ENCODE results near the gene CUL7.
"Not testable (repeated sequence)": the region's sequence is repeated elsewhere in the genome, so short reads cannot be mapped to it uniquely, and the experiment has no call there.

The CUL7 gene

DNA sequence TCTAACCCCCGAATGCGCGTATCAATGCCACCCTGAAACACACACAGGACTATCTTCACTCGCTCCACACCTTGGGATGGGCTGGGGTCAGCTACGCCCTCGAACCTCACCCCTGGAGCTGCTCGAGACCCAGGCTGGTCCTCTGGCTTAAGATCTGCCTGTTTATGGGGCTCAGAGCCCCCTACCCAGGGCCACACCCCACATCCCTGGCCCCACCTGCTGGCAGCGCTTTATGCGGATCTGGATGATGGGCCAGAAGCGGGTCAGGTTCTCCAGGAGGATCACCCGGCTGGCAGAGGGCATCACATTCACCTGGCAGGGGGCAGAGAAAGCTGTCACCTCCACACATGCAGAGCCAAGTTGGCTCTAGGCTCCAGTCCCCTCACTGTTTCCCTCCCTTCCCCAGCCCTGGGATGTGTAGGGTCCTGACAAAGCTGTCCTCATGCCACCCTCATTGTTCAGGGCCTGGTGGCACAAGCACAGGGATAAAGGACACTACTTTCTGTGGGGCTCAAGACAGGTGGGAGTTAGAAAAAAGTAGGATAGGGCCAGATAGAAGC is 8.2 kb downstream of the CUL7 start:
- no peak for DNase-seq (ENCODE audit: low read depth in 2 of 2)

DNA sequence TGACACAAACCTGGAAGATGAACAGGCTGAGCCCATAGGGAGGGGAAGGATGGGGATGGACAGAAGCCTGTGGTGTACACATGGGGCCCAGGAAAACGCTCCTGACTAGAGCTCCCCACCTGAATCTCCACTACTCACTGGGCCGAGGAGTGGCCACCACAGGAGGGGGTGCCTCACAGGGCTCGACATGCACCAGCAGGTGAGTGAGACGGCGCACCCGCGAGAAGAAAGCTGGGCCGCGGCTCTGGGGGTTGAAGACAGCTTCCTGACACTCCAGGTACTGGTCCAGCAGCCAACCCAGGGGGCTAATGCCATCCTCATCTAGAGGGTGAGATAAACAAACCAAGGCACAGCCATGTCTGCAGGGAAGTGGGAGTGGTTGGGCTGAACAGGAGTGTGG is 10.3 kb downstream of the CUL7 start:
- DNase-seq (ENCODE audit: low read depth in 2 of 2): no peak

DNA sequence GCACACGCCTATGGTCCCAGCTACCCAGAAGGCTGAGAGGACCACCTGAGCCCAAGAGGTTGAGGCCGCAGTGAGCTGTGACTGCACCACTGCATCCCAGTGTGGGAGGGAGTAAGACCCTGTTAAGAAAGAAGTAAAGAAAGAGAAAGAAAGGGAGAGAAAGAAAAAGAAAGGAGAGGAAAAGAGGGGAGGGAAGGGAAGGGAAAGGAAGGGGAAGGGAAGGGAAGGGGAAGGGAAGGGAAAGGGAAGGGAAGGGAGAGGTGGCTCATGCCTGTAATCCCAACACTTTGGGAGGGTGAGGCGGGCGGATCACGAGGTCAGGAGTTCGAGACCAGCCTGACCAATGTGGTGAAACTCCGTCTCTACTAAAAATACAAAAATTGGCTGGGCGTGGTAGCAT is 12.2 kb downstream of the CUL7 start:
- not testable (repeated sequence) for DNase-seq (ENCODE audit: low read depth in 2 of 2)

DNA sequence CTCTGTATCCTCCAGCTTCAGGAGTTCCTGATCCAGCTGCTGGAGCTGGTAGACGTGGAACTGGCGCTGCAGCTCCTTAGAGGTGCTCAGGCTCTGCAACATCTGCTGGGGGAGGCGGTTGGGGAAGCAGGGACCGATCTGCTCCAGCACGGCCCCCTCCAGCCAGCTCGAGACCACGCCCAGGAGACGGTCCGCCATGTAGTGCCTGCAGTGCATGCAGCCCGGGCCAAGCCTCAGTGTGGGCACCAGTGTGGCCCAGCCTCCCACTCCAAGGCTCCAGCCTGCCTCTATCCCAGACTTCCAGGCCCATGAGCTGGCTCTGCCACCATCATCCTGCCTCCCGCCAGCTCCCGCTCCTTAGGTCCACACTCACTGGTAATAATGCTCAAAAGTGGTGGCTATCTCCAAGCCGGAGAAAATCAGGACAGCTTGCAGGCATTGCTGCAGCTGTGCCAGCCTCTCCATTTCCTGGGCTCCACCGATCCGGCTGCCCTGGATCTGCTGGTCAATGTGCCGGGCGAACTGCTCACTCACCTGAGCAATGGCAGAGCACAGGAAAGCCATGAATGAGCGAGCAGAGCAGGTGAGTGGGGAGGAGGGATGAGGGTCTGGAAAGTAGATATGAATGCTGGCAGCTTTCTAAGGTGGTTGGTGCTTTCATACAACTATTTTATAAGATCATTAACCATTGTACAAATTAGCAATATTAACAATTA is 13.0 kb downstream of the CUL7 start:
- DNase-seq (ENCODE audit: low read depth in 2 of 2): no peak

DNA sequence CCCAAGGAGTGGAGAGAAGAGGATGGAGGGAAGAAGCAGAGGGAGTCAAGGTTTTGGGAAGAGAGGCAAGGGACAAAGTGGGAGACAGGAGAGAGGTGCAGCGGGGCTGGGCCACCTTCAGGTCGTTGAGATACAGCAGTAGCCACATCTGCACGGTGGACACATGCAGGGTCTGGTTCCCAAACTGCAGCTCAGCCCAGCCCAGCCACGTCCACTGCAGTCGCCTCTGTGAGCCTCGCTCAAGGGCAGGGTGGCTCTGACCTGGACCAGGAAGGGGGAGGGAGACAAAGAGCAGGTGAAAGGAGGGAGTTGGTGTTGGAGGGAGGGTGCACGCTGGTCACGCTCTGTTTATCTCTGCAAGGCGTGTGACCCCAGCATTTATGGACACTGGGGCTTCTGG is 14.9 kb downstream of the CUL7 start:
- DNase-seq (ENCODE audit: low read depth in 2 of 2): no peak

DNA sequence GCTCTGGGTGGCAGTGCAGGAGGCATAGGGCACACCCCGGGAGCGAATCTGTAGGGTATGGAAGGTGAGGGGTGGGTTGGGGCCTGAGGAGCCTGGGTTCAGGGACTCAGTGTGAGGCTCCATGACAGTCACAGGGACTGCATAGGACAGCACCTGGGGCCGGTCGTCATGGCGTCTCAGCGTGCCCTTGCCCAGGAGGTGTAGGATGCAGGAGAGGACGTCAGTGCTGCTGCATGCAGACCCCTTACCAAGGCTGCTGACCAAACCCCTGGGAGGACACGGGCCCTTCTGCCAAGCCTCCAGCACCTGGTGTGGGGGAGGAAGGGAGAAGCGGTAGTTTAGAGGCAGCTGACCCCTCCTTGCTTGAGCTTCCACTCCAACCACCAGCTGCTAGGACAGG is 15.9 kb downstream of the CUL7 start:
- no peak for DNase-seq (ENCODE audit: low read depth in 2 of 2)

DNA sequence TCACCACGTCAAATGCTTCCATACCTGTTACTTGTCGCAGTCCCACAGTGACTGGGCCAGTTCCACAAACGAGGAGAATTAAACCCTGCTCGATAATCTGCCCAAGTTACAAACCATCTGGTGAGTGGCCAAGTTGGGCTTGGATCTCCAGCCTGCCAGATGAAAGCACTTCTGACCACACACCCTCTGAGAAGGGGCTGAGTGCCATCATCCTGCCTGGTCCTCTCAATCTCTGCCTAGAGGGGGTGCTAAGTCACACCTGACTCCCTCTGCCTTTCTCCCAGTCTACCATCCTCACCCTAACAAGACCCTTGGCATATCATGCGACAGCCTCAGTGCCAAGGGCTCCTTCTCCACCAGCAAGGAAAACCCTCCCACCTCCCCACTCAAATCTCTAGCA is 16.5 kb downstream of the CUL7 start:
- no peak for DNase-seq (ENCODE audit: low read depth in 2 of 2)

DNA sequence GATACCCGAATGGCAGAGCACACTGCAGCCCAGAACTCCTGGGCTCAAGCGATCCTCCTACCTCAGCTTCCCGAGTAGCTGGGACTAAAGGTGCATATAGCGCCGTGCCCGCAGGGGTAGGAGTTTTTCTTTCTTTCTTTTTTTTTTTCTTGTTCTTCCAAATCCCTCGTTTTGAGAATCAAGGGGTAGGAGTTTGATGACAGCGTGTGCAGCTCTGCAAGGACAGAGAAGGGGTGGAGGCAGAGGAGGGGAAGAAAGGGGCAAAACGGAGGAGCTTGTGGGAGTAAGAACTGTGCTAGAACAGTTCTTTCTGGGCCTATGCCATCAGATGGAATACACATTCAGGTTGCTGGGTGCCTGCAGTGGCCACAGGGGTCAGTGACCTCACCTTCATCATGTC is 16.9 kb downstream of the CUL7 start:
- no peak for DNase-seq (ENCODE audit: low read depth in 2 of 2)

DNA sequence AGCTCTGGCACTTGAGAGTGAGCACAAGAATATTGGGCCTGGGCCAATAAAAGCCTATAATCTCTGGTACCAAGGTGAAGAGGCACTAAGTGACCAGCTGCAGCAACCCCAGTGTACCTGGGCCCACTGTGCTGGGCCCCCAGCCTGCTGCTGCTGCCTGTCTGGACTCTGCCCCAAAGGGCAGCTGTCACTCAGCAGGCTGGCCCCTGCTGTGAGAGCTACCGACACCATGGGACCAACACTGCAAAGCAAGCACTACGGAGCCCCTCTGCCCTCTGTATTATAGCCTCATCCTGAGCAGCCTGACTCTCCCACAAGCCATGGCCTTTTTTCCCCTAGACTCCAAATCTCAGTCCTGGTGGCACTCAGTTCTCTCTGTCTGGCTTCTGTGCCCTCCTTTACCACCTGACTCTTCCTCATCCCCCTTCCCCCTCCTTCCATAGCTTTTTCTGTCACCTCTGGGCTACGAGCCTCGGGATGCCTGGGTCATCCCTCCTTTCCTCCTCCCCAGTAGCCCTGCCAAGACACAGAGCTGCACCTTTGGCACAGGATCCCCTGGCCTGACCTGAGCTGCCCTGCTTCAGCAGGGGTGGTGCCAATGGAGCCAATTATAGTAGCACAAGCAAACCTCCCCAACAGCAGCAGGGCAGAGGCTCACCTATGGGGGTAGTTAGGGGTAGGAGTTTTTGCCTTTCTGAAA is 18.0 kb downstream of the CUL7 start:
- no peak for DNase-seq (ENCODE audit: low read depth in 2 of 2)

DNA sequence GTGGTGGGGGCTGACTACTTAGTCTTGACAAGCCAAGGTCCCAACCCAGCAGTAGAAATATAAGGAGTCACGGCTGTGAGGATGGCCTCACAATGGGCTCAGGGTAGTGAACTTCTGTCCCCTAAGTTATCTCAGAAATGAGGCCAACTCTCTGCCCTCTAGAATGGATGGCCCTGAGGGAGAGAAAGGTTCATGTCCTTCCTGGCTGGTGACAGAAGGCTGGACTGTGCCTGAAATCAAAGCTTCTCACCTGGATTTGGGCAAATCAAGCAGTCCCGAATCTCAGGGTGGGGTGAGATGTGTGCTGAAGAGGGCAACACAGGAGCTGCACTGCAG is 19.5 kb downstream of the CUL7 start:
- DNase-seq (ENCODE audit: low read depth in 2 of 2): no peak

DNA sequence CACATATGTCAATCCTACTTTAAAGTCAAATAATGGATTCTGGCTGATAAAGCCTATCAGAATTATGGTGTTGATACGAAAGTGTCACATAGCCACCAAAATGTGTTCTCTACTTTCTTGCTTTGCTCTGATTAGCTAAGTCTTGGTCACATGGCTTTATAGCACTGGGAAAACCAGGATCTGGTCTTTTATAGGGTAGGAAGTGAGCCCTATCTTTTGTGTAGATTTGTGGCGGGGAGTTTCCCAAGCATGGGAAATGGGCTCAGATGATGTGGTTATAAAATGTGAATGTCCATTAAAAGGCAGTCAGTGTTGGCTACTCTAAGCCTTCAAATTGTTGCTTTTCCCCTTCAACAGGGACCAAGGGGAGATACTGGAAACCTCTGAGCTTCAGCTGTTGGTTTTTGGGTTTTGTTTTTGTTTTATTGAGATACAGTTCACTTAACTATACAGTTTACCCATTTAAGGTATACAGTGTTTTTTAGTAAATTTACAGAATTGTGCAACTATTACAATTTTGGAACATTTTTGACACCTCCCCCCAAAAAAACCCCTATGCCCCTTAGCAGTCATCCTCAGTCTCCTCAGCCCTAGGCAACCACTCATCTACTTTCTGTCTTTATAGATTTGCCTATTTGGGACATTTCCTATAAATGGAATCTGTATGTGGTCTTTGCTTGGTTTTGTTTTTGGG is 20.0 kb downstream of the CUL7 start:
- DNase-seq (ENCODE audit: low read depth in 2 of 2): no peak

DNA sequence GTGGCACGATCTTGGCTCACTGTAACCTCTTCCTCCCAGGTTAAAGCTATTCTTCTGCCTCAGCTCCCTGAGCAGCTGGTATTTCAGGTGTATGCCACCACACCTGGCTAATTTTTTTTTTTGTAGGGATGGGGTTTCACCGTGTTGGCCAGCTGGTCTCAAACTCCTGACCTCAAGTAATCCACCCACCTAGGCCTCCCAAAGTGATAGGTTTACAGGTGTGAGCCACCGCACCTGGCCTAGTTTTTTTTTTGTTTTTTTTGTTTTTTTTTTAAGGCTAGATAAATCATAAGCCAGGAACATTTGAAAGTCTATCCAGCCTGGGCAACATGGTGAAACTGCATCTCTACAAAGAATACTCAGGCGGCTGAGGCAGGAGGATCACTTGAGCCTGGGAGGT is 21.3 kb downstream of the CUL7 start:
- DNase-seq (ENCODE audit: low read depth in 2 of 2): no peak

DNA sequence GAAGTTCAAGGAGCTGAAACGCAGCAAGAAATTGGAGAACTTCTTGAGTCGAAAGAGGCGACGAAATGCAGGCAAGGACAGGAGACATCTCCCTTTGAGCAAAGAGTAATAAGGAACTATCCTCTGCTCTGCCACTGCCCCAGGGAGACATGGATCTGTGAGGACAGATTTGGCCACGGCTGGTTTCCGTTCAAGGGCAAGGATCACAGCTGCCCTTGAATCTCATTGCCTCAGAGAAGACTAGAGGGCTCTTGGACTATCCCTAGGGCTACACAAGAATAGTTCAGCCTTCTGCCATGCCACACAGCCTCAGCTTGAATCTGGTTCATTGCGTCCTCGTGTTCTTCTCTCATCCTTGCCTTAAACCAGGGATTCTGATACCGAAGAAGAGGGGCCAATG is 24.5 kb downstream of the CUL7 start:
- DNase-seq (ENCODE audit: low read depth in 2 of 2): no peak

DNA sequence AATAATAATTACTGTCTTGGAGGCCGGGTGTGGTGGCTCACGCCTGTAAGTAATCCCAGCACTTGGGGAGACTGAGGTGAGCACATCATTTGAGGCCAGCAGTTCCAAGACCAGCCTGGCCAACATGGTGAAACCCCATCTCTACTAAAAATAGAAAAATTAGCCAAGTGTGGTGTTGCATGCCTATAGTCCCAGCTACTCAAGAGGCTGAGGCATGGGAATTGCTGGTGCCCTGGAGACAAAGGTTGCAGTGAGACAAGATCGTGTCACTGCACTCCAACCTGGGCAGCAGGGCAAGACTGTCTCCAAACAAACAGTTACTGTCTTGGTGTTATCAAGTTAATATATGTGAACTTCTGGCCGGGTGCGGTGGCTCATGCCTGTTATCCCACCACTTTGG is 27.3 kb downstream of the CUL7 start:
- DNase-seq (ENCODE audit: low read depth in 2 of 2): no peak

DNA sequence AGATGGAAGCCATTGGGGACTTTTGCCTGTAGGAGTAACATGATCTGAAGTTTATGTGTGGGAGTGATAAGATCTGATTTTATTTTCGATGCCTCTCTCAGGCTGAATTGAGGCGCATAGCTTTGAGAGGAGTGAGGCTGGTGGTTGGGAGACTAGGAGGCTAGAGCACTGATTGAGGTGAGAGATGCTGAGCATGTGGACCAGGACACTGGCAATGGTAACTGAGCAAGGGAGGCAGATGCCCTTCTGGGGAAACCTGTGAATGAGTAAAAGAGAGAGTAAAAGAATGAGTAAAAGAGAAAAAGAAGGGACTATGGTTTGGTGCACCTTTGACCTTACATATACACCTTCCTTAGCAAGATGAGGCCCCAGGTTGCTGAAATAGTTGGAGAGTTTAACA is 29.2 kb downstream of the CUL7 start:
- no peak for DNase-seq (ENCODE audit: low read depth in 2 of 2)

DNA sequence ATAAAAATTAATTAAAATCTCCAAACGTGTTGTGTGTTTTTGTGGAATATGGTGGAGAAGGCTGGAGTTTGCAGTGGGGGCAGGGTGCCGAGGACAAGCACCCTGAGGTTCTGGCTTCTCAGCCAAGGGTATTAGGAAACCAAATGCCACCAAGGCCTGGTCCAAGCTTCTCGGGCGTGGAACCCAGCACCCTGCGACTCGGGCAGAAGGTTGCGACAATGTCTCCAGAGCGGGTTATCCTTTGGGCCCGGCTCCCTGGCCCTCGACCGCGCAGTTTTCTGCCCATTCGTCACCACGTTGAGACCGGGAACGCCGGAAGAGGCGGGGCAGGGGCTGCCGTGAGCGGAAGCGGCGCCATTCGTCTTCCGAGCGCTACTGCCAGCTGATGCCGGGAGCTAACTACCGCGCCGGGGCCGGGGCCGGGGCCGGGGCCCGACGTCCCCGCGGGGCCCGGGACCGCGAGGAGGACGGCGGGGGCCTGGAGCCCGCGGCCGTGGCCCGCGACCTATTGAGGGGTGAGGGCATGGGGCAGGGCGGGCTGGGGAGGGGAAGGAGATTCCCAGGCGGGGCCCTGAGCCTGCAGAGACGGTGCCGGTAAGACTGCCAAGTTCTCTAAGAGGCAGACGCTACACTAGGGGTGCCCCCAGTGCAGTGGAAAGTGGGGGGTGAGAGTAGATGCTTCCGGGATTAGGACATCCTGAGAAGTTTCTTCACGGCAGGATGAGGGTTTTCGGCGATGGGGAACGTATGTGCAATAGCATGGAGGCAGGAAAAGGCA is 32.2 kb downstream of the CUL7 start, which contains the start of gene RRP36:
Gene RRP36 (plus strand): TSS at position 354 of the 778 bp plus-strand sequence. CDS start 32 bp downstream, at position 386.
- peak in 1 of 2 experiments; percentile 20 for DNase-seq (ENCODE audit: low read depth in 2 of 2)

DNA sequence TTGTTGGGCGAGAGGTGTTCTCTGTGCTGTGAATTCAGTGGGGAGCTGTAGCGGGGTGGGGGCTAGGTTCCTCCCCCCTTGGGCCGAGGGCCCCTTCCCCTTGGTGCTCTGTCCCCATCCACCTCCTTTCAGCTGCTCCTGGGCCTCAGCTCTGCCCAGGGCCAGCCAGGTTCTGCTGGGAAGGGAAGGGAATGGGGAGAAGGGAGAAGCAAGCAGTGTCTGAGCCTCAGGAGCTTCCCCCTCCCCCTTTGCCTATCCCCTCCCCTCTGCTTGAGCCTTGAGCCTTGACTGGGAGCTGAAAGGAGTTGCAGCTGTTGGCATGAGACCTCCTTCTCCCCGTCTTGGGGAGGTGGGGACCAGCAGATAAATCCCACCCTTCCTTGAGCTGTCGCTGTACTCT is 32.8 kb downstream of the CUL7 start:
- no peak for DNase-seq (ENCODE audit: low read depth in 2 of 2)

DNA sequence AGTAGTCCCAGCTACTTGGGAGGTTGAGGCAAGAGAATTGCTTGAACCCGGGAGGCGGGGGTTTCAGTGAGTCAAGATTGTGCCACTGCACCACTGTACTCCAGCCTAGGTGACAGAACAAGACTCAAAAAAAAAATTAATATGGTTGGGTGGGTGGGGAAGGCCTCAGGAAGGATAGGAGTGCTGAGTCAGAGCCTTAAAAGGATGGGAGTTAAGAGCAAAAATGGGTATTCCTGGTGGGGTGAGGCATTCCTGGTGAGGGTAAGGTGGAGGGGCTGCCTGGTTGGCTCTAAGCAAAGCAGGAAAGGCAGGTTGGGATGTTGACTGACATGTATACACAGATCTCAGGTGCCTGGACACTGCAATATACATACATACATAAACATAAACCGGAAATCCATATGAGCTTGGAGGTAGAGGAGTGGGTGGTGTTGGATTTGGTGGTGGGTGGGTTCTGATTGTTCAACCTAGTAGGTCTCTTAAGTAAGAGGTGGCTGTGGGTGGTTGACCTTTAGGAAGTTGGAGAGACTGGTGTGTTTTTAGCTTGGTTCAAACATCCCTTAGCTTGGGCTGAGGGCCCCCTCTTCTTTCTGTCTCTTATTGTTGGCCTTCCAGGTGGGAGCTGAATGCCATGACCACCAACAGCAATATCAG is 33.5 kb downstream of the CUL7 start:
- no peak for DNase-seq (ENCODE audit: low read depth in 2 of 2)

DNA sequence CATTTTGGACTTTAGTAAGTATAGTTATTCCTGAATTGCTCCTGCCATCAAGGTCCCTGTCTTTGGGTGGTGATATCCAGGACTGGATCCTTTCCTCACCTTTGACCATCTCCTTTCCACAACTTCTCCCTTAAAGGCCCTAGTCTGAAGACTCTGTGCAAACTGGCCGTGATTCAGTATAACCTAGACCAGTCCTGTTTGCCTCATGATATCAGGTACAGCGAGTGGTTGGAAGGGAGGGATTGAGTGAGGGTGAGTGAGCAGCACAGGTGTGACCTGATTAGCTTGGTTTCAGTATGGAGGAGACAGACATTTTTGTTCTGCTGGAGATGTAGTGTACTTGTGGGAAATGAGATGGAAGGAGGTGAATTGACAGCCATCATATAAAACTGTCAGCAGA is 34.5 kb downstream of the CUL7 start:
- DNase-seq (ENCODE audit: low read depth in 2 of 2): no peak

DNA sequence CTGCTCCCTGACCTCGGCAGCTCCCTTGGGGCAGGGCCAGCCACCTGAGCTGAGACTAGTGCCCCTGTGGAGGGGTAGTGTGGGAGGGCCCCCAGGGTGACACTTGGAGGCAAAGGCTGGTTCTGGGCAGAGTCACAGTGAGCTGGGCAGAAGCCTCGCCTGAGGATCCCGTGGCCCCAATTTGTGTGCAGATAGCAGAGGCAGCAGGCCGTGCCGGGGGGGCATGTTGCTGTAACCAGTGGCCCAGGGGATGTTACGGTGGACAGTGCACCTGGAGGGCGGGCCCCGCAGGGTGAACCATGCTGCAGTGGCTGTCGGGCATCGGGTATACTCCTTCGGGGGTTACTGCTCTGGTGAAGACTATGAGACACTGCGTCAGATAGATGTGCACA is 36.7 kb downstream of the CUL7 start:
- DNase-seq (ENCODE audit: low read depth in 2 of 2): no peak

DNA sequence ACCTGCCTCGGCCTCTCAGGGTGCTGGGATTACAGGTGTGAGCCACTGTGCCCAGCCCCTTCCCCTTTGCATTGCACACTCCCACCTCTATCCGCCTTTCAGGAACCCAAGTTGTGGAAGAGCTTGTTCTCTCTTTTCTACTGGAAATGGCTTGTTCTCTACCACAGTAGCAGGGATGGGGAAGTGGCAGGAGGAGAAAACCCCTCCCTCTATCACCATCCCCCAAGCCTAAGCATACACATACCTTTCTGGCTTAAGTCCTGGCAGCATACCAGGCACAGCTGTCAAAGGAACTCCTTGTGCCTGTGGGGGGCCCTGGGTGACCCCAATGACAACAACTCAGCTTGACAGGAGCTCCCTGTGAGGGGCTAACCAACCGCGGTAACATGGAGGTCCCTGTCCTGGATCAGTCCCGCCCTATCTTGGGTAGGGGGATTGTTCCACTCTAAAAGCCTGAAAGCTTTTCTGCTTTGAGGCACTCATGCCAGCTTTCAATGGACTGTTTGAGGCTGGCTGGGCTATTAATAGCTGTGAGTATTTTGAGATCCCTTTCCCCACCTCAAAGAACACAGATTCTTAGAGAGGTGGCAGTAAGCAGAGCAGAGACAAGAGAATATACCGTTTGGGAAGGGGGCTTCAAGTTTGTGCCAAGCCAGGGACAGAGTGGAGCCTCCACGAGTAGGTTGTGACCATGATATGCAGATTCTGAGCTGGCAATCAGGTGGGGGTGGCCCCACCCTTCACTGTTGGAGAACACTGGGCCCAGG is 37.3 kb downstream of the CUL7 start:
- DNase-seq (ENCODE audit: low read depth in 2 of 2): no peak

All from fibroblast of skin of left biceps (primary cell).